GM18858 (cell line): ENCODE data around the gene BAIAP2L1.
"Not testable (repeated sequence)": the region's sequence is repeated elsewhere in the genome, so short reads cannot be mapped to it uniquely, and the experiment has no call there.

Experiments
- ATAC-seq: cut with Tn5 transposase; IDR thresholded peaks from one replicate; pipeline ENCODE4 v1.9.1; 2021; ENCODE audit not compliant: unreplicated experiment

Gene BAIAP2L1, protein sequence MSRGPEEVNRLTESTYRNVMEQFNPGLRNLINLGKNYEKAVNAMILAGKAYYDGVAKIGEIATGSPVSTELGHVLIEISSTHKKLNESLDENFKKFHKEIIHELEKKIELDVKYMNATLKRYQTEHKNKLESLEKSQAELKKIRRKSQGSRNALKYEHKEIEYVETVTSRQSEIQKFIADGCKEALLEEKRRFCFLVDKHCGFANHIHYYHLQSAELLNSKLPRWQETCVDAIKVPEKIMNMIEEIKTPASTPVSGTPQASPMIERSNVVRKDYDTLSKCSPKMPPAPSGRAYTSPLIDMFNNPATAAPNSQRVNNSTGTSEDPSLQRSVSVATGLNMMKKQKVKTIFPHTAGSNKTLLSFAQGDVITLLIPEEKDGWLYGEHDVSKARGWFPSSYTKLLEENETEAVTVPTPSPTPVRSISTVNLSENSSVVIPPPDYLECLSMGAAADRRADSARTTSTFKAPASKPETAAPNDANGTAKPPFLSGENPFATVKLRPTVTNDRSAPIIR

DNA sequence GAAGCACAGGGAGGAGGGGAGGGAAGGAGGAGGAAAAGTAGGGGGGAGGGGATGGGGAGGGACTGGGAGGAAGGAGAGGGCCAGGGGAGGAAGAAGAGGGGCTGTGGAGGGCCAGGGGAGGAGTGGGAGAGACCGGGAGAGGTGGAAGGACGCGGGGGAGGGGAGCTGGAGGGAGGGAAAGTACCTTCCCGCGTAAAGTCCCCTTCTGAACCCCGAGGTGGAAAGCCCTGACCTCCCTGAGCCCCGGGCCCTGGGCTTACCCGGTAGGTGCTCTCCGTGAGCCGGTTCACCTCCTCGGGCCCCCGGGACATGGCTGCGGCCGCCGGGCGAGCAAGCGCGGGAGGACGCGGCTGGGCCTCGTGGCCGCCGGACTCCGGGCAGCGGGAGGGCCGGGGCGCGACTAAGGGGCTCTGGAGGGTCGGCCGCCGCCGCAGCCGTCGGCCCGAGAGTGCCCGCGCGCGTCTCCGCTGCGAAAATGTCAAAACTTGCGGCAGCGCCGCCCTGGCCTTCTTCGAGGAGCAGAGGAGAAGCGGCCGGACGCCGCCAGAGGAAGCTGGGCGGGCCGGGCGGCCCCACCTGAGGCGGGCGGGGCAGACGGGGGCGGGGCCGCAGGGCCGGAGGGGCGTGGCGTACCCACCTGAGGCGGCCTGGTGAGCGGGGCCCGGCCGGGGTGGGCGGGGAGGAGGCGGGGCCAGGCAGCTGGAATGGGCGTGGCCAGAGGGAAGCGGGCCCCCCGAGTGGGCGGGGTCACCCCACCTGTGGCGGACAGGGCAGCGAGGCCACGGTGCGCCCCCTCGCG, at the start of gene BAIAP2L1:
BAIAP2L1 (minus strand) TSS at position 549 of the 799 bp plus-strand sequence; CDS start at position 311, 238 bp downstream.
- ATAC-seq: peak; percentile 54

DNA sequence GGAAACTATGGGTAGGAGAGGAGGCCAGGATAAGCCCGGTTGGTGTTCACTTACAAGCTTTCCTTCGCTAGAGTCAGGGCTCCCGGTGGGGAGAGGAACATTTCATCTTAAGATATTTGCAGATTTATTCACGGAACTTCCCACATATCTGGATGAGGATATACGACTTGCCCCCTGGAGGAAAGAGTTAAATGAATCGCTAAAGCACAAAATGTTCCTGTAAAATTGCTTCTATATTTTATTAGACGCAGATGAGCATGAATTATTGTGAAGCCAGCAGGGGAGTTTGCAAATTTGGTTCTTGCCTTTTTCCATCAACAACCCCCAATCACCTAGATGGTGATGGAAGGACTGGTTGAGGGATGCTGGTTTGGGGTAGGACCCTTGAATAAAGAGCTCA, 47.9 kb upstream of the BAIAP2L1 start:
- no peak for ATAC-seq

DNA sequence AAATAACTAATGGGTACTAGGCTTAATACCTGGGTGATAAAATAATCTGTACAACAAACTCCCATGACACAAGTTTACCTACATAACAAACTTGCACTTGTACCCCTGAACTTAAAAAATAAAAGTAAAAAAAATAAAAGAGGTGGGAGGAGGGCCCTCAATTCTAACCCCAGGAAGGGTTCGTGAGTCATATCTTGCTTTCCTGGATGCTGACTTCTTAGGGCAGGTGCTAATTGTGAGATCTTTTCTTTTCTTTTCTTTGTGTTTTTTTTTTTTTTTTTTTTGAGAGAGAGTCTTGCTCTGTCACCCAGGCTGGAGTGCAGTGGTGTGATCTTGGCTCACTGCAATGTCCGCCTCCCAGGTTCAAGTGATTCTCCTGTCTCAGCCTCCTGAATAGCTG, 40.1 kb upstream of the BAIAP2L1 start:
- not testable (repeated sequence) for ATAC-seq

DNA sequence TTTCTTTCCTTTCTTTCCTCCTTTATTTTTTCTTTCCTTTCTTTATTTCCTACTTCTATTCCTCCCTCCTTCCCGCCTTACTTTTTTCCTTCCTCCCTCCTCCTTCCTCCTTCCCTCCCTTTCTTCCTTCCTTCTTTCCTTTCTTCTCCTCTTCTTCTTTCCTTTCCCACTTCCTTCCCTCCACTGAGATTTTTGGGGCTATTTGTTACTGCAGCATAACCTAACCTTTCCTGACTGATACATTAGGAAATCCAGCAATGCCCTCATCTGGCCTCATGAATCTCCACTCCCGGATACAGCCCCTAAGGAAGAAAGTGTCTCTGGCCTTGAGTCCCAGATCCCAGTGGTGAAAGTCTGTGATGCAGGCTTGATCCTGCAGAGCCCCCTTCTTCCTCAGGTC, 38.6 kb upstream of the BAIAP2L1 start:
- ATAC-seq: no peak

DNA sequence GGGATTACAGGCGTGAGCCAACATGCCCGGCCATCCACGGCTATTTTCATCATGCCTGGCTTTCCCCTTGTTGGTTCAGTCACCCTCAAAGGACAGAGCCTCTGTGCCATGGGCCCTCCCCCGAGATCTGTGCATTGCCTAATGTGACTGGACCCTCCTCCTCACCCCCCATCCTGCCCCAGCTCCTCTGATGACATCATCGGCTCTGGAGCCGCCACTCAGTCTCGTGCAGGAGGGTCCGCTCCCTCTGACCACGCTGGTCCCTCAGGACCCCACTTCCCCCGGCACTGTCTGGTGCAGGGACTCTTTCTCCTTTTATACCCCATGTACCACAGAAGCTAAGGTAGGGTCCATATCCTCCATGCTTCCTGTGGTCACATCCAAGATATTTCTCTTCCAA, 33.2 kb upstream of the BAIAP2L1 start:
- ATAC-seq: no peak

DNA sequence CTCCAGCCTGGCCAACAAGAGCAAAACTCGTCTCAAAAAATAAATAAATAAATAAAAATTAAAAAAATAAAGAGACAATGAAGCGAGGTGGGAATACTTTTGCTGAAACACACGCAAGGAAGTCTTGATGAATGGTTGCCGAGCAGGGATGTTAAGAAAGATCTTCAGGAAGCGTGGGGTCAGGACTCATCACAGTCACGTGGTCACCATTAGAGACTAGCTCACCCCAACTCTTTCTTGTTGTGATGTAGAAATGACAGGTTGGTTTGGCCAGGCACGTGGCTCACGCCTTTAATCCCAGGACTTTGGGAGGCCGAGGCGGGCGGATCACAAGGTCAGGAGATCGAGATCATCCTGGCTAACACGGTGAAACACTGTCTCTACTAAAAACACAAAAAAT, 28.9 kb upstream of the BAIAP2L1 start:
- ATAC-seq: no peak

DNA sequence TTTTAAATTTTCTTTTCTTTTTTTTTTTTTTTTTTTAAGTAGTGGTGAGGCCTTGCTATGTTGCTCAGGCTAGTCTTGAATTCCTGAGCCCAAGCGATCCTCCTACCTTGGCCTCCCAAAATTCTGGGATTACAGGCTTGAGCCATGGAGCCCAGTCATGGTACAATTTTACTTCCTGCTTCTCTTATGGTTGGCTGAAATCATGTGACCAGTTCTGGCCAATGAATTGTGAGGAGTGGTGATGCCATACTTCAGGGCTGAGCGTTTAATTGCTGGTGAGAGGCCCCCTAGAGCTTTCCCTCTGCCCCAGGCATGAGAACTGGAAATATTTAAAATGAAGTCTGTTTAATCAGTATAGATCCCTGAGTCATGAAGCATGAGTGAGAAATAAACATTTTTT, 22.2 kb upstream of the BAIAP2L1 start:
- no peak for ATAC-seq

DNA sequence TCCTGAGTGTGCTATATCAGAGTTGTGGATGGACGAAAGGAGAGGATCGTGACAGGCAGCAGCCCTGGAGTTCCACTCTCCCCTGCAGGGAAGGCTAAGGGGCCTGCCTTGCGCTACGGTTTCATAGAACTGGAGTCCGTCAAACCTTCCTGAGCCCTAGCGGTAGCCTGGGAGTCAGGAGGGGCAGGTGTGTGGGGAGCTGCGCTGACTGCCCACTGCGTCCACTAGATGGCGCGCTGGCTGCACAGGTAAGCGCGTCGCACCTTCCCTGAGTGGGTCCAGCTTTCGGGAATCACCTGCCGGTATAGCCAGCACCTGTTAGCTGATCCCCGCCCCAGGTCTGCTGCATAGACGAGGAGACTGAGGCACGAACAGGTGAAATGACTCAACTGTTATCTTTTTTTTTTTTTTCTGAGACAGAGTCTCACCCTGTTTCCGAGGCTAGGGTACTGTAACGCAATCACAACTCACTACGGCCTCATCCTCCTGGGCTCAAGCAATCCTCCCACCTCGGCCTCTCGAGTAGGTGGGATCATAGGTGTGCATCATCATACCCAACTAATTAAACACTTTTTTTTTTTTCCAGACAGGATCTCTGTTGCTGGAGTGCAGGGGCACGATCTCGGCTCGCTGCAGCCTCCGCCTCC, 20.2 kb upstream of the BAIAP2L1 start:
- no peak for ATAC-seq

DNA sequence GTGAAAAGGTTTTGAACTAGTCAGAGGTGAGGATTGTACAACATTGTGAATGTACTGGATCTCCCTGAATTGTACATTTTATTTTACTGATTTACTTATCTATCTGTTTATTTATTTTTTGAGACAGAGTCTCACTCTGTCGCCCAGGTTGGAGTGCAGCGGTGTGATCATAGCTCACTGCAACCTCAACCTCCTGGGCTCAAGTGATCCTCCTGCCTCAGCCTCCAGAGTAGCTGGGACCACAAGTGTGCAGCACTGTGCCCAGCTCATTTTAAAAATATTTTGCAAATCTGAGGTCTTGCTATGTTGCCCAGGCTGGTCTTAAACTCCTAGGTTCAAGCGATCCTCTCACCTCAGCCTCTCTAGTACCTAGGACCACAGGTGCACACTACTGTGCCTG, 19.1 kb upstream of the BAIAP2L1 start:
- not testable (repeated sequence) for ATAC-seq

DNA sequence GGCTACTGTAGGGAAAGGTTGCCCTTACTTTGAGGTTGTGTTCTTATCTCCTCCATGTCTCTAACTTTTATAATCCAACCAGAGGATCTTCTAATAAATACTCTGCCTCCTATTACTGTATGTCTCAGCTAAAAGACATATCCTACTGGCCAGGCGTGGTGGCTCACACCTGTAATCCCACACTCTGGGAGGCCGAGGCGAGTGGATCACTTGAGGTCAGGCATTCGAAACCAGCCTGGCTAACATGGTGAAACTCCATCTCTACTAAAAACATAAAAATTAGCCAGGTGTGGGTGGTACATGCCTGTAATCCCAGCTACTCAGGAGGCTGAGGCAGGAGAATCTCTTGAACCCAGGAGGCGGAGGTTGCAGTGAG, 18.4 kb upstream of the BAIAP2L1 start:
- ATAC-seq: not testable (repeated sequence)

DNA sequence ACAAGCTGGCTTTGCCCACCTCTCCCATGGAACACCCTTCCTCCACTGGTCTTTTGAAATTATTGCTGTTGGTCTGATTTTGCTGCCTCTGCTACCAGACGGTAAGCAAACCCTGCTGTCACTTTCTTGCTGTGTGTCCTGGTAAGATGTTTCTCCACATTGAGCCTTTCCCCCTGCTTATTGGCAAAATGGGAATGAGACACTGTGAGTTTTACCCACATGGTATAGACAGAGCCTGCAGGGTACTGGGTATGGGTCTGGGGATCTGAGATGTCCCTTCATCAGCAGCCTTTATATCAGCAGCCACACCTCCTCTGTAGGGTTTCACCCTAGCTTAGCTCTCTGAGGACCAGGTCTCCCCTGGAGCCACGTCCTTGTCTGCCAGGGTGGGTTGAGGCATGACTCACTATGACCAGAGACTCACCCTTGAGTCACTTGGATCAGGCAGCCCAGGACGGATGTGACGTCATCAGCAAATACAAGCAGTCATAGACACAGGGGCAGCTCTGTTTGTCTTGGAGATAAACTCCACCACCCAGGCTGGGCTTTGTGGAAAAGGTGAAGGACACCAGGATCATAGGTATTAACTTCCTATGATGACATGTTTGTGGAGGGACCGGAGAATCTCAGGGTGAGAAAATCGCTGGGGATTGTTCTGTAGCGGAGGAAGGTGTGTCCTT, 17.9 kb upstream of the BAIAP2L1 start:
- ATAC-seq: no peak

DNA sequence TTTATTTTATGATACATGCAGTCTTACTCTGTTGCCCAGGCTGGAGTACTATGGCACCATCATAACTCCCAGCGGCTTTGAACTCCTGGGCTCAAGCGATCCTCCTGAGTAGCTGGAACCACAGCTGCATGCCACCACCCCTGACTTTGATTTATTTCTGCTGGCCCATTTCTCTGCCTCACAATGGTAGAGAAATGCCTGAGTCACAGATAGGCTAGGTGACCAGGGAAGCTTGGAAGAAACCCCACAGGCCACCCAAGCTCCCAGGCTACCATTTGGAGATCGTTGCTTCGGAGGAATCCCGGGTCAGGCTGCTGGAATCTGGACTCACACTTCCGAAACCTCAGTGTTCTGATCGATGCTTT, 17.4 kb upstream of the BAIAP2L1 start:
- ATAC-seq: no peak

DNA sequence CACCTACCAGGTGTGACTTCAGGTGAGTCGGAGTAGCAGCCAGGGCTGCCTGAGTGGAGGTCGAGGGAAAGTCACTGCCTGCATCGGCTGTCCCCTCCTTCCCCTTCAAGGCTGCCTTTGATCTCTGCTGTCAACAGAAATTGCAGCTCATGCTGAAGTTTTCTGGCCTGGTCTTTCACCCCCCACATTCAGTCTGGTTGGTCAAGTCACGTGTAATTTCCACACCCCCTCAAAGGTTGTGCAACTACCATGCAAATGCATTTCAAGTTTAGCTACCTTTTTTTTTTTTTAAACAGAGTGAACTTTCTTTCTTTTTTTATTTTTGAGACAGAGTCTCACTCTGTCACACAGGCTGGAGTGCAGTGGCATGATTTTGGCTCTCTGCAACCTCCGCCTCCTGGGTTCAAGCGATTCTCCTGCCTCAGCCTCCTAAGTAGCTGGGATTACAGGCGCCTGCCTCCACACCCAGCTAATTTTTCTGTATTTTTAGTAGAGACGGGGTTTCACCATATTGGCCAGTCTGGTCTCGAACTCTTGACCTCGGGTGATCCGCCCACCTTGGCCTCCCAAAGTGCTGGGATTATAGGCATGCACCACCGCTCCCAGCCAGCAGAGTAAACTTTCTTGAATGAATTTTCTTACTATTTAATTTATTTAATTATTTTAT, 16.8 kb upstream of the BAIAP2L1 start:
- ATAC-seq: not testable (repeated sequence)

DNA sequence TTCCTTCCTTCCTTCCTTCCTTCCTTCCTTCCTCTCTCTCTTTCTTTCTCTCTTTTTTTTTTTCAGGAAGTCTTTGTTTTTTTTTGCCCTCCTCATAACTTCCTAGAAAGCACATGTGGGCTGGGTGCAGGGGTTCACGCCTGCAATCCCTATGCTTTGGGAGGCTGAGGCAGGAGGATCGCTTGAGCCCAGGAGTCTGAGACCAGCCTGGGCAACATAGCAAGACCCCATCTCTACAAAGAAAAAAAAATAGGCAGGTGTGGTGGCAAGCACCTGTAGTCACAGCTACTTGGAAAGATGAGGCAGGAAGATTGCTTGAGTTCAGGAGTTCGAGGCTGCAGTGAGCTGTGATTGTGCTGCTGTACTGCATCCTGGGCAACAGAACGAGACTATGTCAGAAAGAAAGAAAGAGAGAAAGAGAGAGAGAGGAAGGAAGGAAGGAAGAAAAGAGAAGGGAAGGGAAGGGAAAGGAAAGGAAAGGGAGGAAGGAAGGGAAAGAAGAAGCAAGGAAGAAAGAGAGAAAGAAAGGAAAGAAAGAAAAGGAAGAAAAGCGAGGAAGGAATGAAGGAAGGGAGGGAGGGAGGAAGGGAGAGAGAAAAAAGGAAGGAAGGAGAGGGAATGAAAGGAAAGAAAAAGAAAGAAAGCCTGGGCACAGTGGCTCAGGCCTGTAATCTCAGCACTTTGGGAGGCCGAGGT, 13.5 kb upstream of the BAIAP2L1 start:
- ATAC-seq: no peak

DNA sequence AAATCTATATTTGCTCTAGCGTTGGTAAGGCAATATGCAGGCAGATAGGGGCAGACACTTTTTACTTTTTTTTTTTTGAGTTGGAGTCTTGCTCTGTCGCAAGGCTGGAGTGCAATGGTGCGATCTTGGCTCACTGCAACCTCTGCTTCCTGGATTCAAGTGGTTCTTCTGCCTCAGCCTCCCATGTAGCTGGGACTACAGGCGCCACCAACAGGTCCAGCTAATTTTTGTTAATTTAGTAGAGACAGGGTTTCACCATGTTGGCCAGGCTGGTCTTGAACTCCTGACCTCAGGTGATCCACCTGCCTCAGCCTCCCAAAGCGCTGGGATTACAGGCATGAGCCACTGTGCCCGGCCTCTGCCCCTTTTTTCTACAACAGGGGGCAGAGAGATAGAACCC, 12.8 kb upstream of the BAIAP2L1 start:
- not testable (repeated sequence) for ATAC-seq

DNA sequence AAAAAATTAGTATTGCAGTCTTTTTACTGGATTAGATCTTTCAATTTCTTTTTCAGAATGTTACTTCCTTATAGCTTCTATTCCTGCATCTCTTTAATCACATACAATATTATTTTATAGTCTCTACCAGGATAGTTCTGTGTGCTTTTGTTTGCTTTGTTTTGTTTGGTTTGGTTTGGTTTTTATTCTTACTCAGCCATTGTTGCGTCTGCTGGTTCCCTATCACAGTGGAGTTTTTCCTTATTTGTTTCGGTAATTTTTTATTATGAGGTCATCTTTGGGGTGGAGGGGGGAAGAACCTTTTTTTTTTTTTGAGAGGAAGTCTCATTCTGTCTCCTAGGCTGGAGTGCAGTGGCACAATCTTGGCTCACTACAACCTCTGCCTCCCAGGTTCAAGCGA, 9.0 kb upstream of the BAIAP2L1 start:
- ATAC-seq: no peak

DNA sequence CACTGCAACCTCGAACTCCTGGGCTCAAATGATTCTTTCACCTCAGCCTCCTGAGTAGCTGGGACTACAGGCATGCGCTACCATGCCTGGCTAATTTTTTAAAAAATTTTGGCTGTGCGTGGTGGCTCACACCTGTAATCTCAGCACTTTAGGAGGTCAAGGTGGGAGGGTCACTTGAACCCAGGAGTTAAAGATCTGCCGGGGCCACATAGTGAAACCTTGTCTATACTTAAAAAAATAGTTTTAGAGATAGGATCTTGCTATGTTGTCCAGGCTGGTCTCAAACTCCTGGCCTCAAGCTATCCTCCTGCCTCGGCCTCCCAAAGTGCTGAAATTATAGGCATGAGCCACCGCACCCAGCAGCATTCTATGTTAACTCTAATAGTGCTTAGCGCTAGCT, 7.3 kb upstream of the BAIAP2L1 start:
- not testable (repeated sequence) for ATAC-seq

DNA sequence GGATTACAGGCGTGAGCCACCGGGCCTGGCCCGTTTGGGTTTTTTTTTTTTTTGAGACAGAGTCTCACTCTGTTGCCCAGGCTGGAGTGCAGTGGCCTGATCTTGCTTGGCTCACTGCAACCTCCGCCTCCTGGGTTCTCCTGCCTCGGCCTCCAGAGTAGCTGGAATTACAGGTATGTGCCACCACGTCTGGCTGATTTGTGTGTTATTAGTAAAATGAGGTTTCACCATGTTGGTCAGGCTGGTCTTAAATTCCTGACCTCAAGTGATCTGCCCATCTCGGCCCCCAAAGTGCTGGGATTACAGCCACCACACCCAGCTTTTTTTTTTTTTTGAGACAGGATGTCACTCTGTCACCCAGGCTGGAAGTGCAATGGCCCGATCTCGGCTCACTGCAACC, 5.9 kb upstream of the BAIAP2L1 start:
- ATAC-seq: no peak

DNA sequence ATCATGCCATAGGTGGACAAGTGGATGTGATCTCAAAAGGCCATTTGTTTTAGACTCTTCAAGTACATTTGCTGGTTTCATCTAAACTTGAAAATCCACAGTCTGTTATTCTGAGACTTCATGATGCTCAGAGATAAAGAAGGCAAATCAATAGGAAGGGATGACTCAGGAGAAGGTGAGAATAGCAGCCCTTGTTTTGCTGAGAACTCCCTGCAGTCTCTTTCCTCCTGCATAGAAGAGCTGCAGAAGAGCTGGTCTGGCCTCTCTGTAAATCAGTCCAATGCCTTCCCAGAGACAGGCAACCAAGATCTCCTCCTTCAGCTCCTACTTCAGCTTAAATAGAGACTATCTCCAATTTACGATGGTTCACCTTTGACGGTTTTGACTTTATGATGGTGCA, 4.0 kb upstream of the BAIAP2L1 start:
- no peak for ATAC-seq
